GM06990 (cell line): ENCODE data around the gene ANKRD11.

ENCODE experiments used
- DNase-seq: peaks from one replicate; pipeline ENCODE4 v3.0.0-alpha.2; 2011; ENCODE audit not compliant: insufficient read length; ENCODE audit errors: extremely low read depth
- H3K27me3 ChIP-seq: replicated peaks from 2 replicates; pipeline ENCODE4 v1.6.0; 2011; ENCODE audit warnings: low read length; ENCODE audit not compliant: control insufficient read depth, insufficient read depth
- H3K36me3 ChIP-seq: 2 replicates; pipeline ENCODE4 v1.5.1; 2011; ENCODE audit warnings: low read length; ENCODE audit not compliant: control insufficient read depth, insufficient read depth
- H3K4me3 ChIP-seq: replicated peaks from 2 replicates; pipeline ENCODE4 v1.5.1; 2011; ENCODE audit warnings: low read depth, mild to moderate bottlenecking, control low read depth, low read length
- TF ChIP-seq, protein P1 (sequence below): IDR thresholded peaks from 2 replicates; pipeline ENCODE4 v1.5.1; 2011; ENCODE audit warnings: low read length, control low read depth, mild to moderate bottlenecking, inconsistent platforms; ENCODE audit not compliant: insufficient read depth, poor library complexity, severe bottlenecking

The ANKRD11 gene

DNA sequence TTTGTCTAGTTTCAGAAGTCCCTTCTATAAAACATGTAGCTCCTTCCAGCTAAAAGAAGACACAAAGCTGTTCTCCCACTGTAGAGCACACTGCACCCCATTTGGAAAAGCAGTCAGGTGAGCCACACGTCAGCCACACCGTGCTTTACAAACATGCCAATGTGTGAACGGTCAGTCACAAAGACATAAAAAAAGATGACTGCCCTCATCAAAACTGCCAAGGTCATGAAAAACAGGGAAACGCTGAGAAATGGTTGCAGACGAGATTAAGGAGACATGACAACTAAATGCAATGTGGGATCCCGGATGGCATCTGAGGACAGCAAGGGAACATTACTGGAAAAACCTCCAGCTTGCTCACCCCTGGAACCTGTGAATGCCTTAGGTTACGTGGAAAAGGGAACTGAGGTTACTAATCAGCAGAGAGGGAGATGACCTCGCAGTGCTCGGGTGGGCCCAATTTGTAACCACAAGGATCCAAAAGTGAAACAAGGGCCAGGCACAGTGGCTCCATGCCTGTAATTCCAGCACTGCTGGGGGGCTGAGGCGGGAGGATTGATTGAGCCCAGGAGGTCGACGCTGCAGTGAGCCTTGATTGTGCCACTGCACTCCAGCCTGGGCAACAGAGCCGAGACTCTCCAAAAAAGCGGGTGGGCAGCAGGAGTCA lies 8.1 kb downstream of the ANKRD11 start:
- no peak for DNase-seq
- no peaks in the 10 kb centered on the region; the same call in 1 of the 2 replicates for H3K36me3 ChIP-seq
- no peaks in the 10 kb centered on the region for H3K27me3 ChIP-seq
- TF ChIP-seq, protein P1, sequence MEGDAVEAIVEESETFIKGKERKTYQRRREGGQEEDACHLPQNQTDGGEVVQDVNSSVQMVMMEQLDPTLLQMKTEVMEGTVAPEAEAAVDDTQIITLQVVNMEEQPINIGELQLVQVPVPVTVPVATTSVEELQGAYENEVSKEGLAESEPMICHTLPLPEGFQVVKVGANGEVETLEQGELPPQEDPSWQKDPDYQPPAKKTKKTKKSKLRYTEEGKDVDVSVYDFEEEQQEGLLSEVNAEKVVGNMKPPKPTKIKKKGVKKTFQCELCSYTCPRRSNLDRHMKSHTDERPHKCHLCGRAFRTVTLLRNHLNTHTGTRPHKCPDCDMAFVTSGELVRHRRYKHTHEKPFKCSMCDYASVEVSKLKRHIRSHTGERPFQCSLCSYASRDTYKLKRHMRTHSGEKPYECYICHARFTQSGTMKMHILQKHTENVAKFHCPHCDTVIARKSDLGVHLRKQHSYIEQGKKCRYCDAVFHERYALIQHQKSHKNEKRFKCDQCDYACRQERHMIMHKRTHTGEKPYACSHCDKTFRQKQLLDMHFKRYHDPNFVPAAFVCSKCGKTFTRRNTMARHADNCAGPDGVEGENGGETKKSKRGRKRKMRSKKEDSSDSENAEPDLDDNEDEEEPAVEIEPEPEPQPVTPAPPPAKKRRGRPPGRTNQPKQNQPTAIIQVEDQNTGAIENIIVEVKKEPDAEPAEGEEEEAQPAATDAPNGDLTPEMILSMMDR = no peak
- H3K4me3 ChIP-seq = no peak overlapping the region

DNA sequence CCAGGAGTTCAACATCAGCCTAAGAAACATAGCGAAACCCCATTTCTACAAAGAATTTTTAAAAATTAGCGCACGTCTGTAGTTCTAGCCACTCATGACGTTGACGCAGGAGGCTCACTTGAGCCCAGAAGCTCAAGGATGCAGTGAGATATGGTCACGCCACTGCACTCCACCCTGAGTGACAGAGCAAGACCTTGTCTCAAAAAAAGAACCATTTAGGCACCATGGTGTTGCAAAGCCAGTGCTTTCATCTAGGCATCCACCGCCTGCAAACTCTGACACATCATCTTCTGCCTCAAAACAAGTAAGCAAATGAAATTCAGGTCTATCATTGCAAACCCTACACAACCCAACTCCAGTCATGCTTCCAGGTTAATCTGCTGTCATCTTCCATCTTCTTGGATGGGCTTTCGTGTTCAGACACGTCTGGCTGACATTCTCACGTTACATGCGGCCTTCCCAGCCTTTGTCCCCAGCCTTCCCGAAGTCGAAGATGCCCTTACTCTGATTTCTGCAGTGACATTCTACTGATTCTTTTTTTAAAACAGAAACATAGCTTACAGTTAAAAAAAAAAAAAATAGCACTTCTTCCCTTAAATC lies 8.9 kb downstream of the ANKRD11 start:
- TF ChIP-seq, protein P1 = no peak
- Histone ChIP-seq H3K27me3 (no peaks in the 10 kb centered on the region), H3K4me3 (no peak overlapping the region), H3K36me3 (no peaks in the 10 kb centered on the region; the same call in 1 of the 2 replicates)
- no peak for DNase-seq

DNA sequence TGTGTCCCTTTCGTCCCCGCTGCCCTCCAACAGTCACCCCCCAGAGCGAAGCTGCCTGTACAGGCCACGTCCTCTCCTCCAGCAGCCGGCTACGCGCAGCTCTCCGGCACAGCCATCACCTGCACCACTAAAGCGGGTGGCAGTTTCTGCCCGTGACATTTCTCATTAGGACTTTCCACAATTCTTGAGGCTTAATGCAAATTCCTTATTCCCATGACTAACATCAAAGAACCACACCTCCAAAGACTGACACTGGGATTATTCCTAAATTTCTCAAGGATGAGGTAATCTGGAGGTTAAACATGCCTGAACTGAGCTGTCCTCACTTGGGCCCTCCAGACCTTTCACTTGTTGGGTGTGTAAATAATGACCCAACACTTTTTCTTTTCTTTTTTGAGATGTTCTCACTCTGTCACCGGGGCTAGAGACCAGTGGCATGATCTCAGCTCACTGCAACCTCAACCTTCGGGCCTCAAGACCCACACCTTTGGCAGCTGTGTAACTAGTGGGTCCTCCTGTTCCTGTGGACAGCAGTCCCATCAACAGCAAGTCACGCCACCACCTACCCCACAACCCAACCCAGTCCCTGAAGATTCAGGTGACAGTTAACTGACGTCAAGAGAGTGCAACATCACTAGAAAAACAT lies 11.7 kb downstream of the ANKRD11 start:
- Histone ChIP-seq H3K36me3 (no peaks in the 10 kb centered on the region; the same call in 1 of the 2 replicates), H3K27me3 (no peaks in the 10 kb centered on the region), H3K4me3 (no peak overlapping the region)
- TF ChIP-seq, protein P1 = no peak
- DNase-seq = no peak

DNA sequence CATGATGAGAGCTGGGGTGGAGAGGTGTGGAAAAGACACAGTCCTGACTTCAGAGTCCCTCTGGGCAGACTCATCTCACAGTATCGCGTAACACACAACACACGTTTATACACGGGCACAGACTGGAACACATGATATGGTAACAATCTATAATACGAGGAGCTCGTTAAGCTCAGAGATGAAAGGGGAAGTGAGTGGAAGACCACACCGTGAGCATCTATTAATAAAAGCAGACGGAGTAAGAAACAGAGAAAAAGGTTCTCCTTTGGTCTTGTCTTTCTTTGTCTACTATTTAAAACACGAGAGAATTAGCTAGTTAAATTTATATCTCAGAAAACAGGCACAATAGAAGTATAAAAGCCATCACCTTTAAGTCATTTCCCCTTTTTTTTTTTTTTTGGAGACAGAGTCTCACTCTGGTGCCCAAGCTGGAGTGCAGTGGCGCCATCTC lies 13.5 kb downstream of the ANKRD11 start:
- H3K27me3 ChIP-seq = no peaks in the 10 kb centered on the region
- H3K4me3 ChIP-seq = peak overlapping the region; percentile 27
- DNase-seq = peak; percentile 64
- H3K36me3 ChIP-seq = no peaks in the 10 kb centered on the region; the same call in none of the 2 replicates
- TF ChIP-seq, protein P1 = no peak

DNA sequence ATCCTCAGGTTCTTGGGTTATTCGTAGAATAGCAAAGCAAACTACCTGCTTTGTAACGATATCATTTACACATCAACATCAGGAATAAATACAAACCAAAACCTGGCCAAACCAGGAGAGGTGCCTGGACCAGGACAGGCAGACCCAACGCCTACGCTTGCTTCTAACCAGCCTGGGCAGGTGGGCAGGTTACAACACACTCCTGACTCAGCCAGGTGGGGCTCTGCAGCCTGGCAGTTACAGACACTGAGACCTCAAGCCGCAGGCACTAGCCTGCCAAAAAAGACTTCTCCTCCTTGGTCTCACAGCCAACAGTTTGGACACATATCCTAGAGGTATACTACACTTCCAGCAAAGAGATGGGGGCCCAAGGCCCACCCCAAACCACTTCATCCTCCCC lies 14.0 kb downstream of the ANKRD11 start:
- DNase-seq = no peak
- Histone ChIP-seq H3K27me3 (no peaks in the 10 kb centered on the region), H3K4me3 (peak overlapping the region; percentile 27; the same call in 1 of the 2 replicates), H3K36me3 (no peaks in the 10 kb centered on the region; the same call in none of the 2 replicates)
- TF ChIP-seq, protein P1 = no peak
